ENCODE results near the gene BCR.

Gene BCR

GRCh38 chr22:23152238-23153114 lies 27.8 kb upstream of the BCR start:
- no peak for DNase-seq

GRCh38 chr22:23153994-23154393 lies 26.3 kb upstream of the BCR start:
- no peak for DNase-seq

- DNase-seq, result no peak
Observed at GRCh38 chr22:23154461-23154860, 25.8 kb upstream of the BCR start.

GRCh38 chr22:23155143-23155542 lies 25.2 kb upstream of the BCR start:
- DNase-seq, result no peak

GRCh38 chr22:23155831-23156230 lies 24.5 kb upstream of the BCR start:
- no peak for DNase-seq

GRCh38 chr22:23156286-23156685 lies 24.0 kb upstream of the BCR start:
- DNase-seq, result no peak

- no peak for DNase-seq
Observed at GRCh38 chr22:23157560-23158515, 22.5 kb upstream of the BCR start.

GRCh38 chr22:23158516-23159290 lies 21.6 kb upstream of the BCR start:
- DNase-seq, result no peak

GRCh38 chr22:23159291-23159630 lies 21.0 kb upstream of the BCR start:
- DNase-seq, result no peak

GRCh38 chr22:23161029-23161428 lies 19.3 kb upstream of the BCR start:
- DNase-seq, result no peak

- DNase-seq, result no peak
Observed at GRCh38 chr22:23161574-23161973, 18.7 kb upstream of the BCR start.

GRCh38 chr22:23163665-23164064 lies 16.6 kb upstream of the BCR start:
- no peak for DNase-seq

- no peak for DNase-seq
Observed at GRCh38 chr22:23164091-23164490, 16.2 kb upstream of the BCR start.

GRCh38 chr22:23166042-23166831 lies 14.1 kb upstream of the BCR start:
- no peak for DNase-seq

- DNase-seq, result no peak
Observed at GRCh38 chr22:23166841-23167616, 13.3 kb upstream of the BCR start.

- no peak for DNase-seq
Observed at GRCh38 chr22:23168391-23169042, 11.8 kb upstream of the BCR start.

GRCh38 chr22:23169043-23169406 lies 11.3 kb upstream of the BCR start:
- no peak for DNase-seq

GRCh38 chr22:23175817-23176644 lies 4.3 kb upstream of the BCR start:
- no peak for DNase-seq

GRCh38 chr22:23176645-23177027 lies 3.7 kb upstream of the BCR start:
- no peak for DNase-seq

- DNase-seq, result no peak
Observed at GRCh38 chr22:23177197-23177596, 3.1 kb upstream of the BCR start.
